ENCODE measurements around the gene RNF212. TPM values are rescaled to one million over a fixed set of nuclear protein-coding genes. Genes with fewer than 3 reads are reported as not detected.
A peak's percentile ranks its signal among the peaks of the same experiment; 100 is the strongest.

The RNF212 gene
- polyA plus RNA-seq, 4 donors: 10.8 to 16.8 (median 13.0) TPM

- DNase-seq (ENCODE audit: low read depth in 4 of 4, low spot score in 3 of 4): no peak
Observed at GRCh38 chr4:1092026-1092982, 21.1 kb downstream of the RNF212 start.

- no peak for DNase-seq (ENCODE audit: low read depth in 4 of 4, low spot score in 3 of 4)
Observed at GRCh38 chr4:1091561-1091995, 21.8 kb downstream of the RNF212 start.

GRCh38 chr4:1090465-1091440 lies 22.6 kb downstream of the RNF212 start:
- DNase-seq (ENCODE audit: low read depth in 4 of 4, low spot score in 3 of 4): no peak

GRCh38 chr4:1090036-1090435 lies 23.3 kb downstream of the RNF212 start:
- DNase-seq (ENCODE audit: low read depth in 4 of 4, low spot score in 3 of 4): no peak

- DNase-seq (ENCODE audit: low read depth in 4 of 4, low spot score in 3 of 4): no peak
Observed at GRCh38 chr4:1087371-1087770, 26.0 kb downstream of the RNF212 start.

- no peak for DNase-seq (ENCODE audit: low read depth in 4 of 4, low spot score in 3 of 4)
Observed at GRCh38 chr4:1086011-1086410, 27.4 kb downstream of the RNF212 start.

- DNase-seq (ENCODE audit: low read depth in 4 of 4, low spot score in 3 of 4): no peak
Observed at GRCh38 chr4:1085404-1085799, 28.0 kb downstream of the RNF212 start.

- no peak for DNase-seq (ENCODE audit: low read depth in 4 of 4, low spot score in 3 of 4)
Observed at GRCh38 chr4:1084796-1085403, 28.5 kb downstream of the RNF212 start.

GRCh38 chr4:1084394-1084793 lies 29.0 kb downstream of the RNF212 start:
- DNase-seq (ENCODE audit: low read depth in 4 of 4, low spot score in 3 of 4): no peak

- peak; percentile 21 to 27 (median 24) for DNase-seq (ENCODE audit: low read depth in 4 of 4, low spot score in 3 of 4)
Observed at GRCh38 chr4:1082215-1083182, 30.9 kb downstream of the RNF212 start.

GRCh38 chr4:1081689-1082040 lies 31.7 kb downstream of the RNF212 start:
- DNase-seq (ENCODE audit: low read depth in 4 of 4, low spot score in 3 of 4): no peak

- DNase-seq (ENCODE audit: low read depth in 4 of 4, low spot score in 3 of 4): no peak
Observed at GRCh38 chr4:1080961-1081688, 32.2 kb downstream of the RNF212 start.

GRCh38 chr4:1080432-1080831 lies 32.9 kb downstream of the RNF212 start:
- no peak for DNase-seq (ENCODE audit: low read depth in 4 of 4, low spot score in 3 of 4)

GRCh38 chr4:1079711-1080265 lies 33.6 kb downstream of the RNF212 start:
- DNase-seq (ENCODE audit: low read depth in 4 of 4, low spot score in 3 of 4): no peak

- no peak for DNase-seq (ENCODE audit: low read depth in 4 of 4, low spot score in 3 of 4)
Observed at GRCh38 chr4:1078490-1078889, 34.9 kb downstream of the RNF212 start.

- DNase-seq (ENCODE audit: low read depth in 4 of 4, low spot score in 3 of 4): no peak
Observed at GRCh38 chr4:1077711-1078477, 35.5 kb downstream of the RNF212 start.

GRCh38 chr4:1075809-1076699 lies 37.3 kb downstream of the RNF212 start:
- DNase-seq (ENCODE audit: low read depth in 4 of 4, low spot score in 3 of 4): no peak
